Transverse colon (tissue), 4 donors: Measurements from ENCODE around the gene HBEGF. TPM values are rescaled to one million over a fixed set of nuclear protein-coding genes. Genes with fewer than 3 reads are reported as not detected.

ENCODE experiments used
- DNase-seq: peaks from one replicate; pipeline ENCODE4 v3.0.0-alpha.2; 2019
- H3K27ac ChIP-seq, 4 donors: fragments of 200-600 bp; sonication (generic); 2 replicates each; pipeline ENCODE4 v1.5.1; 2016 to 2018; ENCODE audit warnings: inconsistent platforms in 4 of 4
- H3K27me3 ChIP-seq: fragments of 200-600 bp; sonication (generic); 2 replicates; pipeline ENCODE4 v1.5.1; 2017; ENCODE audit warnings: inconsistent platforms
- H3K36me3 ChIP-seq, 4 donors: fragments of 200-600 bp; sonication (generic); 2 replicates each; pipeline ENCODE4 v1.5.1; 2017 to 2019; ENCODE audit warnings: inconsistent platforms in 4 of 4
- H3K4me1 ChIP-seq, 4 donors: fragments of 200-600 bp; sonication (generic); 2 replicates each; pipeline ENCODE4 v1.5.1; 2017 to 2020; ENCODE audit warnings: inconsistent platforms in 4 of 4
- H3K4me3 ChIP-seq, 4 donors: fragments of 200-600 bp; sonication (generic); 1 replicate in 1 of 4; 2 replicates in 3 of 4; pipeline versions ENCODE4 v1.5.1 to v1.6.1; 2017 to 2019; ENCODE audit warnings: inconsistent platforms in 4 of 4
- H3K9me3 ChIP-seq, 2 donors: fragments of 200-600 bp; sonication (generic); 2 replicates each; pipeline ENCODE4 v1.5.1; 2017 to 2019; ENCODE audit warnings: inconsistent platforms in 2 of 2
- CTCF ChIP-seq, 5 experiments: fragments of 200-600 bp in 3 of 5; fragments of 450-650 bp in 2 of 5; sonication (generic) in 3 of 5; IDR thresholded peaks; 1 replicate in 2 of 5; 2 replicates in 3 of 5; pipeline ENCODE4 v1.5.1; 2016 to 2017; ENCODE audit warnings: antibody characterized with exemption in 5 of 5, inconsistent platforms in 3 of 5, mild to moderate bottlenecking in 2 of 5, moderate library complexity in 1 of 5
- EP300 ChIP-seq: sonication (generic); formaldehyde crosslinking; IDR thresholded peaks from one replicate; pipeline ENCODE4 v1.6.1; 2017; ENCODE audit warnings: antibody characterized with exemption, low read depth
- POLR2A ChIP-seq: fragments of 450-650 bp; IDR thresholded peaks from one replicate; pipeline ENCODE4 v1.6.1; 2016; ENCODE audit warnings: antibody characterized with exemption, mild to moderate bottlenecking, moderate library complexity
- POLR2AphosphoS5 ChIP-seq, 3 donors: sonication (generic); formaldehyde crosslinking; IDR thresholded peaks; one replicate each; pipeline ENCODE4 v1.6.1; 2016; ENCODE audit warnings: antibody characterized with exemption in 3 of 3
- WGBS, 2 donors: methylation state at CpG; one replicate each; pipeline ENCODE4 v1.1.5; 2018; ENCODE audit warnings: low coverage in 1 of 2; 5-methylcytosine and 5-hydroxymethylcytosine counted together
- in situ Hi-C, 4 donors: fragments of 200-750 bp; cut with MboI; loops; one replicate each; pipeline versions ENCODE4 v1.15.0 to v1.15.1; 2017; ENCODE audit warnings: low sequenced_read_pairs in 3 of 4, low pct_ligation_motif_present in 1 of 4, low pct_unique_long_range_greater_than_20kb in 1 of 4
- intact Hi-C: fragments of 100-400 bp; cut with DNase I; formaldehyde crosslinking; loops from one replicate; pipeline ENCODE4 v1.15.1; 2023; ENCODE audit warnings: low total_unique reads
- total RNA-seq, 4 donors: library from RNA; depleted of rRNA; stranded (reverse); fragments of >200 nt; gene quantifications; one replicate each; pipeline ENCODE4 v1.1.0, GENCODE V29; 2016

HBEGF gene
- total RNA-seq, 4 donors from 2014 or later = 10.5 to 40.0 (median 35.6) TPM

GRCh38 chr5:140296289-140296688 is 50.1 kb downstream of the HBEGF start:
- WGBS, 2 donors = 69 to 85% methylated on average over 3 of the region's 3 CpGs
- peak overlapping the region in 2 of 4 donors; percentile 31 to 49 for H3K27ac ChIP-seq
- H3K9me3 ChIP-seq = no peaks in the 10 kb centered on the region
- no peaks in the 10 kb centered on the region for H3K27me3 ChIP-seq
- no peak for TF ChIP-seq EP300
- no peak for TF ChIP-seq POLR2AphosphoS5 (IDR thresholded peaks at IDR 0.05)
- in situ Hi-C loops (no loop called here), intact Hi-C loops (no loop called here)
- H3K4me3 ChIP-seq = no peak overlapping the region
- peaks cover 16 to 67% (median 25%) of the 10 kb centered on the region in 4 donors for H3K4me1 ChIP-seq
- no peaks in the 10 kb centered on the region for H3K36me3 ChIP-seq
- no peak for DNase-seq

- 11 to 40% methylated on average over 1 of the region's 1 CpG for WGBS, 2 donors
- in situ Hi-C loops = no loop called here
- intact Hi-C loops = no loop called here
- peaks cover 9 to 62% (median 23%) of the 10 kb centered on the region in 4 donors for H3K4me1 ChIP-seq
- H3K27me3 ChIP-seq = no peaks in the 10 kb centered on the region
- H3K27ac ChIP-seq = peak overlapping the region in 2 of 4 donors; percentile 9 to 31
- H3K9me3 ChIP-seq = no peaks in the 10 kb centered on the region
- H3K4me3 ChIP-seq = no peak overlapping the region
- TF ChIP-seq CTCF (IDR thresholded peaks at IDR 0.05) (no peak), POLR2A (no peak), POLR2AphosphoS5 (IDR thresholded peaks at IDR 0.05) (peak in 1 of 3 donors; percentile 31)
- peak; percentile 27 for DNase-seq
- no peaks in the 10 kb centered on the region for H3K36me3 ChIP-seq
These were observed 51.0 kb downstream of the HBEGF start for GRCh38 chr5:140295414-140295813.

GRCh38 chr5:140294753-140295152 is 51.6 kb downstream of the HBEGF start:
- in situ Hi-C loops (no loop called here), intact Hi-C loops (no loop called here)
- Histone ChIP-seq H3K27ac (peak overlapping the region; percentile 9 to 61 (median 22)), H3K36me3 (no peaks in the 10 kb centered on the region), H3K4me3 (no peak overlapping the region), H3K9me3 (no peaks in the 10 kb centered on the region), H3K4me1 (peaks cover 9 to 56% (median 23%) of the 10 kb centered on the region in 4 donors), H3K27me3 (no peaks in the 10 kb centered on the region)
- no peak for DNase-seq
- TF ChIP-seq EP300 = no peak
- TF ChIP-seq POLR2AphosphoS5 (IDR thresholded peaks at IDR 0.05) = no peak
- no peak for TF ChIP-seq POLR2A
- TF ChIP-seq CTCF (IDR thresholded peaks at IDR 0.05) = no peak
- 50 to 63% methylated on average over 2 of the region's 2 CpGs for WGBS, 2 donors

- H3K4me3 ChIP-seq = no peak overlapping the region
- no peak for DNase-seq
- peak overlapping the region in 3 of 4 donors; percentile 9 to 31 (median 27) for H3K27ac ChIP-seq
- TF ChIP-seq EP300 (no peak), POLR2A (no peak), POLR2AphosphoS5 (IDR thresholded peaks at IDR 0.05) (no peak), CTCF (IDR thresholded peaks at IDR 0.05) (no peak)
- 32 to 71% methylated on average over 1 of the region's 1 CpG for WGBS, 2 donors
- no peaks in the 10 kb centered on the region for H3K9me3 ChIP-seq
- intact Hi-C loops = no loop called here
- H3K4me1 ChIP-seq = peaks cover 9 to 56% (median 23%) of the 10 kb centered on the region in 4 donors
- no peaks in the 10 kb centered on the region for H3K36me3 ChIP-seq
- no peaks in the 10 kb centered on the region for H3K27me3 ChIP-seq
- in situ Hi-C loops = no loop called here
These were observed 52.6 kb downstream of the HBEGF start for GRCh38 chr5:140293849-140294100.

- Histone ChIP-seq H3K36me3 (no peaks in the 10 kb centered on the region), H3K4me1 (peaks cover 9 to 50% (median 23%) of the 10 kb centered on the region in 4 donors)
These were observed 53.1 kb downstream of the HBEGF start for GRCh38 chr5:140293091-140293848.

More at GRCh38 chr5:140293091-140293848, 53.1 kb downstream of the HBEGF start:
- TF ChIP-seq EP300 (no peak), POLR2AphosphoS5 (IDR thresholded peaks at IDR 0.05) (no peak), POLR2A (no peak), CTCF (IDR thresholded peaks at IDR 0.05) (no peak)
- Histone ChIP-seq H3K27ac (peak overlapping the region; percentile 9 to 36 (median 29)), H3K9me3 (no peaks in the 10 kb centered on the region), H3K27me3 (no peaks in the 10 kb centered on the region), H3K4me3 (no peak overlapping the region)
- 45 to 54% methylated on average over 4 of the region's 4 CpGs for WGBS, 2 donors
- in situ Hi-C loops = no loop called here
- DNase-seq = no peak
- intact Hi-C loops = no loop called here
